Inferior parietal cortex (tissue), 1 donor: ENCODE data around the gene CCL14.
"Not testable (repeated sequence)": the region's sequence is repeated elsewhere in the genome, so short reads cannot be mapped to it uniquely, and the experiment has no call there.

Experiments
- DNase-seq: peaks from one replicate; pipeline ENCODE4 v3.0.0-alpha.2; 2016; ENCODE audit errors: extremely low spot score

The CCL14 gene

GRCh38 chr17:35986643-35987042, at the start of gene CCL14:
Gene CCL14, minus strand, starts transcription at chr17:35986729. Its CDS starts 80 bp downstream, at chr17:35986649.
- DNase-seq: no peak

- DNase-seq: no peak
Observed at GRCh38 chr17:36036235-36036634, 49.7 kb upstream of the CCL14 start.

GRCh38 chr17:36034127-36034526, 47.6 kb upstream of the CCL14 start:
- no peak for DNase-seq

GRCh38 chr17:36030956-36031355, 44.4 kb upstream of the CCL14 start:
- no peak for DNase-seq

GRCh38 chr17:36027761-36028160, 41.2 kb upstream of the CCL14 start:
- no peak for DNase-seq

GRCh38 chr17:36024106-36024869, 37.8 kb upstream of the CCL14 start:
- no peak for DNase-seq

- no peak for DNase-seq
Observed at GRCh38 chr17:36019423-36019822, 32.9 kb upstream of the CCL14 start.

GRCh38 chr17:36017799-36018198, 31.3 kb upstream of the CCL14 start, which contains the start of gene CCL23:
Gene CCL23, minus strand, starts transcription at chr17:36017972. Its CDS starts 75 bp downstream, at chr17:36017897.
- DNase-seq: no peak

- no peak for DNase-seq
Observed at GRCh38 chr17:36016555-36016954, 30.0 kb upstream of the CCL14 start.

- not testable (repeated sequence) for DNase-seq
Observed at GRCh38 chr17:36015895-36016294, 29.4 kb upstream of the CCL14 start.

- DNase-seq: no peak
Observed at GRCh38 chr17:36014946-36015345, 28.4 kb upstream of the CCL14 start.

- no peak for DNase-seq
Observed at GRCh38 chr17:36011201-36011600, 24.7 kb upstream of the CCL14 start.

GRCh38 chr17:36008998-36009665, 22.6 kb upstream of the CCL14 start:
- DNase-seq: no peak

GRCh38 chr17:36004594-36005108, 18.1 kb upstream of the CCL14 start:
- no peak for DNase-seq

- DNase-seq: no peak
Observed at GRCh38 chr17:36002631-36003030, 16.1 kb upstream of the CCL14 start.

- DNase-seq: no peak
Observed at GRCh38 chr17:36001862-36002603, 15.5 kb upstream of the CCL14 start.

- DNase-seq: no peak
Observed at GRCh38 chr17:36001110-36001771, 14.7 kb upstream of the CCL14 start, which contains the start of gene CCL15. Gene CCL15, minus strand, starts transcription at chr17:36001553. Its CDS starts 61 bp downstream, at chr17:36001492.

GRCh38 chr17:36000732-36001109, 14.2 kb upstream of the CCL14 start:
- no peak for DNase-seq

- DNase-seq: no peak
Observed at GRCh38 chr17:35998756-35999155, 12.2 kb upstream of the CCL14 start.

GRCh38 chr17:35998018-35998545, 11.6 kb upstream of the CCL14 start:
- no peak for DNase-seq

- DNase-seq: not testable (repeated sequence)
Observed at GRCh38 chr17:35995346-35995745, 8.8 kb upstream of the CCL14 start.
